ENCODE measurements around the gene EIF2AK3. TPM values are rescaled to one million over a fixed set of nuclear protein-coding genes. Genes with fewer than 3 reads are reported as not detected.

The EIF2AK3 gene
- total and polyA plus RNA-seq, 2 of the 8 experiments (the other 6 are each of a cell fraction or from before 2014, with no cell fraction given) = 5.8 to 22.8 TPM

DNA sequence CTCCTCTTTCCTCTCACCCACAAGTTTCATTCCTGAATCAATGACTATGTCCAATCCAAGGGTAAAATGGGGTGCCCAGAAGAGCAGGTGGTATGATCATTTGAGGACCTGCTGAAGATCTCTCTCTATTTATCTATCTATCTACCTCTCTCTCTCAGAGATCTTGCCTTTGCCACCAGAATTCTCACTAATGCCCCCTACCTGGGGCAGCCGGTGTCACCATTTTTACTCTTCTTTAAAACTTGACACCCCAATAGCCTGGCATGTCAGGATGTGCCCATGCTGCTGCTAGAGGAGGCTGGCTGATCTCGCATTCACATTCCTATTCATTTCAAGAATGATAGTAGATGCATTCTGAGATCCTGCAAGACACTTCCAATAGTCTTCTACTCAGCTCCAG lies 40.0 kb upstream of the EIF2AK3 start:
- 74% methylated on average over 2 of the region's 2 CpGs; no CpG with 5 or more reads in 1 of the 2 experiments for WGBS, 2 experiments (ENCODE audit: extremely low coverage in 1 of 2, insufficient coverage in 1 of 2, insufficient read length in 1 of 2, insufficient replicate concordance in 2 of 2, low coverage in 1 of 2, low lambda C conversion rate in 2 of 2, missing lambda C conversion rate in 1 of 2)
- TF ChIP-seq KDM4A (IDR thresholded peaks at IDR 0.05; ENCODE audit: low read depth, low read length, severe bottlenecking) = no peak
- TF ChIP-seq CTBP2 (IDR thresholded peaks at IDR 0.05; ENCODE audit: borderline replicate concordance, insufficient read depth, insufficient read length, low read length) = no peak
- TF ChIP-seq, protein P1, sequence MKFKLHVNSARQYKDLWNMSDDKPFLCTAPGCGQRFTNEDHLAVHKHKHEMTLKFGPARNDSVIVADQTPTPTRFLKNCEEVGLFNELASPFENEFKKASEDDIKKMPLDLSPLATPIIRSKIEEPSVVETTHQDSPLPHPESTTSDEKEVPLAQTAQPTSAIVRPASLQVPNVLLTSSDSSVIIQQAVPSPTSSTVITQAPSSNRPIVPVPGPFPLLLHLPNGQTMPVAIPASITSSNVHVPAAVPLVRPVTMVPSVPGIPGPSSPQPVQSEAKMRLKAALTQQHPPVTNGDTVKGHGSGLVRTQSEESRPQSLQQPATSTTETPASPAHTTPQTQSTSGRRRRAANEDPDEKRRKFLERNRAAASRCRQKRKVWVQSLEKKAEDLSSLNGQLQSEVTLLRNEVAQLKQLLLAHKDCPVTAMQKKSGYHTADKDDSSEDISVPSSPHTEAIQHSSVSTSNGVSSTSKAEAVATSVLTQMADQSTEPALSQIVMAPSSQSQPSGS (IDR thresholded peaks at IDR 0.05; ENCODE audit: low read length) = no peak
- TF ChIP-seq HDAC2 (IDR thresholded peaks at IDR 0.05; ENCODE audit: borderline replicate concordance in 1 of 2, low read depth in 2 of 2, low read length in 2 of 2) = no peak
- no peak for TF ChIP-seq CBX5 (IDR thresholded peaks at IDR 0.05; ENCODE audit: low read depth, low read length)
- no peak for TF ChIP-seq CREB1 (IDR thresholded peaks at IDR 0.05)
- TF ChIP-seq BACH1 (IDR thresholded peaks at IDR 0.05; ENCODE audit: low read length) = no peak
- TF ChIP-seq, protein P2, sequence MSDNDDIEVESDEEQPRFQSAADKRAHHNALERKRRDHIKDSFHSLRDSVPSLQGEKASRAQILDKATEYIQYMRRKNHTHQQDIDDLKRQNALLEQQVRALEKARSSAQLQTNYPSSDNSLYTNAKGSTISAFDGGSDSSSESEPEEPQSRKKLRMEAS (IDR thresholded peaks at IDR 0.05) = no peak
- TF ChIP-seq CHD1 (IDR thresholded peaks at IDR 0.05; ENCODE audit: low read depth, low read length) = no peak
- no peak for TF ChIP-seq RNF2 (IDR thresholded peaks at IDR 0.05; ENCODE audit: borderline replicate concordance, low read depth, low read length, missing control alignments, poor library complexity, severe bottlenecking)
- no peak for TF ChIP-seq MAFK (IDR thresholded peaks at IDR 0.05; ENCODE audit: low read depth, low read length)

More for the DNA sequence above, 40.0 kb upstream of the EIF2AK3 start:
- no peak overlapping the region for H3K4ac ChIP-seq (replicated peaks; ENCODE audit: insufficient read length, low read depth, low read length)
- DNase-seq (ENCODE audit: low read depth in 1 of 2, low spot score in 2 of 2) = no peak
- H3K14ac ChIP-seq (ENCODE audit: insufficient read length) = no peak overlapping the region
- H3K56ac ChIP-seq (replicated peaks; ENCODE audit: insufficient read length, low read depth, low read length) = no peak overlapping the region
- no peak overlapping the region for H2BK5ac ChIP-seq (ENCODE audit: low read depth, low read length)
- FAIRE-seq = no peak
- no peak overlapping the region for H4K5ac ChIP-seq (ENCODE audit: insufficient read length, low read depth, low read length)
- no peaks in the 10 kb centered on the region for H3K27me3 ChIP-seq (replicated peaks in 1 of 4; ENCODE audit: control insufficient read depth in 3 of 4, extremely low read depth in 1 of 4, insufficient read depth in 3 of 4, low read length in 3 of 4)
- no peak overlapping the region for H2BK120ac ChIP-seq (replicated peaks; ENCODE audit: low read depth, low read length)
- ChIA-PET CTCF (ENCODE audit: partially characterized antibody) (interaction anchor here (0.9 to 13.6 kb wide), 14 partner anchors 6 to 476 kb away, joined by 3 to 306 read pairs (median 4); no protein-coding TSS in a partner anchor), POLR2A (ENCODE audit: partially characterized antibody) (interaction anchor here (0.6 to 1.1 kb wide), 2 partner anchors 39 to 51 kb away, joined by 3 to 7 read pairs; no protein-coding TSS in a partner anchor)
- no peak overlapping the region for H2BK20ac ChIP-seq (ENCODE audit: low read length)
- no peak overlapping the region for H2AFZ ChIP-seq (ENCODE audit: low read length)
- no peak overlapping the region for H3K23ac ChIP-seq (ENCODE audit: insufficient read length)
- no peaks in the 10 kb centered on the region for H3K79me2 ChIP-seq (ENCODE audit: control insufficient read depth in 1 of 2, insufficient read depth in 2 of 2, low read length in 2 of 2)
- H3K9ac ChIP-seq (replicated peaks in 1 of 4; ENCODE audit: extremely low read depth in 1 of 4, low read depth in 3 of 4, low read length in 3 of 4) = no peak overlapping the region
- no peak overlapping the region for H2BK12ac ChIP-seq (ENCODE audit: low read depth, low read length)
- H3K4me3 ChIP-seq (ENCODE audit: extremely low read depth in 1 of 4, insufficient read depth in 2 of 4, low read depth in 3 of 4, low read length in 4 of 4) = no peak overlapping the region
- H3K79me1 ChIP-seq (ENCODE audit: low read depth, low read length) = no peaks in the 10 kb centered on the region
- H3K4me2 ChIP-seq (ENCODE audit: insufficient read depth in 1 of 2, low read depth in 2 of 2, low read length in 2 of 2) = no peak overlapping the region
- no peaks in the 10 kb centered on the region for H3K36me3 ChIP-seq (ENCODE audit: control insufficient read depth in 2 of 4, insufficient read depth in 4 of 4, low read length in 3 of 4)
- H3K27ac ChIP-seq (ENCODE audit: low read depth, low read length) = no peak overlapping the region
- no peak overlapping the region for H4K8ac ChIP-seq (ENCODE audit: extremely low read depth, insufficient read depth, low read length)
- no peak overlapping the region for H3K18ac ChIP-seq (ENCODE audit: extremely low read depth, low read length)
- no peak overlapping the region for H2AK5ac ChIP-seq (ENCODE audit: low read depth, low read length)
- H4K91ac ChIP-seq (replicated peaks; ENCODE audit: insufficient read length, low read length) = no peak overlapping the region
- no peak overlapping the region for H2BK15ac ChIP-seq (ENCODE audit: low read length)
- H4K20me1 ChIP-seq (replicated peaks in 1 of 2; ENCODE audit: control insufficient read depth in 1 of 2, insufficient read depth in 2 of 2, low read length in 2 of 2) = no peaks in the 10 kb centered on the region
- no peaks in the 10 kb centered on the region for H3K23me2 ChIP-seq (ENCODE audit: low read depth, low read length)
- H3K4me1 ChIP-seq (replicated peaks in 1 of 4; ENCODE audit: control insufficient read depth in 3 of 4, insufficient read depth in 4 of 4, low read length in 3 of 4) = no peaks in the 10 kb centered on the region; a peak in 1 of 7 replicates
- no peaks in the 10 kb centered on the region for H3K9me3 ChIP-seq (ENCODE audit: insufficient read depth in 2 of 2, low read depth in 1 of 2, low read length in 1 of 2)

All from H1 (cell line).